Fibroblast of villous mesenchyme (primary cell): Measurements from ENCODE around the gene UBE2N. TPM values are rescaled to one million over a fixed set of nuclear protein-coding genes. Genes with fewer than 3 reads are reported as not detected.
A peak's percentile ranks its signal among the peaks of the same experiment; 100 is the strongest.

Experiments
- DNase-seq: peaks from one replicate; pipeline ENCODE4 v3.0.0-alpha.2; 2010; ENCODE audit warnings: low read depth
- H3K4me3 ChIP-seq: 2 replicates; pipeline ENCODE4 v1.5.1; 2011; ENCODE audit warnings: low read depth, mild to moderate bottlenecking, low read length
- total RNA-seq: library from RNA; depleted of rRNA; stranded (reverse); fragments of >200 nt; gene quantifications from 2 replicates; pipeline ENCODE4 v1.2.3, GENCODE V29; 2012
- TF ChIP-seq, protein P1 (sequence below): IDR thresholded peaks from 2 replicates; pipeline ENCODE4 v1.5.1; 2012; ENCODE audit warnings: low read depth, mild to moderate bottlenecking, low read length; ENCODE audit not compliant: insufficient read depth

UBE2N gene
- total RNA-seq, 1 donor: 104 TPM

GRCh38 chr12:93378998-93379325 is 62.8 kb downstream of the UBE2N start:
- DNase-seq: no peak
- TF ChIP-seq, protein P1, sequence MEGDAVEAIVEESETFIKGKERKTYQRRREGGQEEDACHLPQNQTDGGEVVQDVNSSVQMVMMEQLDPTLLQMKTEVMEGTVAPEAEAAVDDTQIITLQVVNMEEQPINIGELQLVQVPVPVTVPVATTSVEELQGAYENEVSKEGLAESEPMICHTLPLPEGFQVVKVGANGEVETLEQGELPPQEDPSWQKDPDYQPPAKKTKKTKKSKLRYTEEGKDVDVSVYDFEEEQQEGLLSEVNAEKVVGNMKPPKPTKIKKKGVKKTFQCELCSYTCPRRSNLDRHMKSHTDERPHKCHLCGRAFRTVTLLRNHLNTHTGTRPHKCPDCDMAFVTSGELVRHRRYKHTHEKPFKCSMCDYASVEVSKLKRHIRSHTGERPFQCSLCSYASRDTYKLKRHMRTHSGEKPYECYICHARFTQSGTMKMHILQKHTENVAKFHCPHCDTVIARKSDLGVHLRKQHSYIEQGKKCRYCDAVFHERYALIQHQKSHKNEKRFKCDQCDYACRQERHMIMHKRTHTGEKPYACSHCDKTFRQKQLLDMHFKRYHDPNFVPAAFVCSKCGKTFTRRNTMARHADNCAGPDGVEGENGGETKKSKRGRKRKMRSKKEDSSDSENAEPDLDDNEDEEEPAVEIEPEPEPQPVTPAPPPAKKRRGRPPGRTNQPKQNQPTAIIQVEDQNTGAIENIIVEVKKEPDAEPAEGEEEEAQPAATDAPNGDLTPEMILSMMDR: no peak

DNA sequence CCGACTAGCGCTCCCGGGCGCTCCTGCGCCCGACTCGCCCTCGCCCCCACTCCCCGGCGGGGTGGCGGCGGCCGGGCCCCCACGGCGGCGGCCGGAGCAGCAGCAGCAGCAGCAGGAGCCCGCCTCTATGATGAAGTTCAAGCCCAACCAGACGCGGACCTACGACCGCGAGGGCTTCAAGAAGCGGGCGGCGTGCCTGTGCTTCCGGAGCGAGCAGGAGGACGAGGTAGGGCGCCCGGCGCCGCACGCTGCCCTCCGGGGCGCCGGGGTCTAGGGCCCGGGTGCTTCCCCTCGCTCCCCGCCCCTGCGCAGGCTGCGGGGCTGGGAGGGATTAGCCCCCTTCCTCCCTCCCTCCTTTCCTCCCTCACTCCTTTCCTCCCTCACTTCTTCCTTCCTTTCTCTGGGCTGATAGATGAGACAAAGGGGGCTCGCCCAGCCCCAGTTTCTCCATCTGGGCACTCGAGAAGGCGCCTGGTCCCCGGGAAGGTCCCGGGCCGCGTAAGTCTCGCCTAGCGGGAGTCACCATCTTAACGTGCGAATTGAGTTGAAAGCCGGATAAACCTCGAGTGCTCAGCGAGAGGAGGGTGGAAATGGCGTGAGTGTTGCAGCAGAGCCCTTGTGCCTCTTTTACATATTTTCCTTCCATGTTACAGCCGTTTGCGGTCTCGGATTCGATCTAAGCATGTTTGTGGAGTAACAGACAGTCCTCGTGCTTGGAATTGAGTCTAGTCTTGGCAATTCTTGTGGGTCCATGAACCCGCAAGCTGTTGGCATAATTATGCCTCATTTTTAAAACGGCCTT is 63.4 kb downstream of the UBE2N start:
- DNase-seq: peak; percentile 84
- H3K4me3 ChIP-seq: peak overlapping the region; percentile 86

More at GRCh38 chr12:93378998-93379325, 62.8 kb downstream of the UBE2N start:
- peak overlapping the region; percentile 86 for H3K4me3 ChIP-seq

DNA sequence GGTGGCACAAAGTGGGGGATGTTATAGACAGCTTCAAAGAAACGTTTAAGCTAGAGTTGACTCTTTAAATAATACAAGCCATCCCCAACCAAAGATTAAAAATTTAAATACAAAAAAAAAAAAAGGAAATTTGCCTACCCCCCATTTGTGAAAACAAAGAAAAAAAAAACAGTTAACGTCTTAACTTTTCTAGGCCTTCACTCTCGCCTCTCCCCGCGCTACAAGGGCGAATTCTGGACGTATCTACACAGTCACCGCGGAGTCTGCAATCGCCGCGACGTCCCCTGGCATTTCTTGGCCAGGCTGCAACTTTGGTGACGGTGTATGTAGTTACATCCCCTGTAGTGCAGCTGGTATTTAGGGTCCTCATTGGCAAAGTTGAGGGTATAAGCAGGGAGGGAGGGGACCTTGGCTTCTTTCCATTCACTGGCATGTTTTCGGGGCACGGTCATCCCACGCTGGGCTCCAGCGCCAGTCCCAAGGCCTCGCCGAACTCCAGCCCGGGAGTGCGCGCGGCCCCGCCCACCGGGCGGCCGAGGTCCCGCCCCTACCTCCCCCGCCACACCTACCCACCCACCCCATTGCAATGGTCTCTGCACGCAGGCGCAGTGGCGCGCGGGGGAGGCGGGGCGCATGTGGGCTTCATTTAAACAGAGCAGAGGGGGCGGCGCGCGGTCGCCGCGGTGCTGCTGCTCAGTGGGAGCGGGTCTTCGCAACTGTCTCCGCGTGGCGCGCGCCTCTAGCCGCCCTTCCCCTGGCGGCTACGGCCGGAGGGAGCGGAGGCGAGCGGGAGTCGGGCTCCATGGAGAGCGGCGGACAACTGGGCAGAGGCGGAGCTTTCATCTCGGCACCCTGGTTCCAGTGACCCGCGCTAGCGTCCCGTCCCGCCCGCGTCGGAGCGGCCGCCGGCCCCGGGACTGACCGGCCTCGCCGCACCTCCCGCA is 64.2 kb downstream of the UBE2N start, which contains the start of gene NUDT4:
NUDT4 (plus strand) TSS at position 674 of the 944 bp plus-strand sequence. CDS start 398 bp downstream, outside the sequence.
- peak within 1 kb of the TSS; percentile 86 for H3K4me3 ChIP-seq
- TF ChIP-seq, protein P1: no peak
- DNase-seq: peak; percentile 95

GRCh38 chr12:93376436-93377251 is 65.1 kb downstream of the UBE2N start:
- TF ChIP-seq, protein P1: no peak
- peak; percentile 38 for DNase-seq
- peak overlapping the region; percentile 62 for H3K4me3 ChIP-seq

GRCh38 chr12:93375906-93376305 is 65.8 kb downstream of the UBE2N start:
- H3K4me3 ChIP-seq: no peak overlapping the region
- no peak for DNase-seq

DNA sequence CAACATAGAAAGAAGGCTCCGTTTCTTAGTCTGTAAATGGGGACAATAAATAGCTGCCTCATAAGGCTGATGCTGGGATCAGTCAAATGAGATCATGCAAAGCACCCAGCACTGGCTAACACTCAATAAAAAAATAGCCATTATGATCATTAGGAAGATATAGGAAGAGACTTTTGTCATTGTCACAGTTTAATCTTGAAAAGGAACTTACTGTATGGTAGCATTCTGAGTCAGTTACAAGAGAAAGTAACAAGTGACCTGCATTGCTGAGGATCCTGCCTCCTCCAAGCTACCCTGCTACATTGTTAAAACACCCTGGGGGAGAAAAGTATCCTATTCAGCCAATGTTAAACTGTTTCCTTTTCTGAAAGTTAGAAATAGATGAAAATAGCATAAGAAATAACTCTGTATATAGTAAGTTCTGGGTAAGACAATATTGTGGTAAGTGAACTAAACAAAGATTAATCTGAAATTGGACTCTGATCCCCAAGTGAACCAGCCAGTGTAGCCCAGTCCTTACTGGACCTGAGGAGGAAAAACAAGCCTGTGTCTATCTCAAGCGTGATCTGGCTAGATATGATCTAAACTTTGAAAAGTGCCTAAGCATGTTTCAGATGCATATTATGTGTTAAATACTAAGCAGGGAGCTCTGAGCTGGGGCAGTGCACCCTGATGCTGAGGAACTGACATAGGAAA is 67.6 kb downstream of the UBE2N start:
- no peak overlapping the region for H3K4me3 ChIP-seq
- TF ChIP-seq, protein P1: no peak
- no peak for DNase-seq

More at GRCh38 chr12:93375906-93376305, 65.8 kb downstream of the UBE2N start:
- TF ChIP-seq, protein P1: no peak
